HL-60 (cell line): Measurements from ENCODE around the gene HBQ1.

Experiments used
- DNase-seq, 2 experiments: peaks; one replicate each; pipeline ENCODE4 v3.0.0-alpha.2; 2010 to 2020; ENCODE audit warnings: low read depth in 1 of 2, low spot score in 1 of 2
- H3K27ac ChIP-seq: fragments of 250-450 bp; sonication (Bioruptor Pico); replicated peaks from 2 replicates; pipeline ENCODE4 v1.5.1; 2020; ENCODE audit warnings: mild to moderate bottlenecking, moderate library complexity
- H3K27me3 ChIP-seq: fragments of 250-450 bp; sonication (Bioruptor Pico); 2 replicates; pipeline ENCODE4 v1.5.1; 2021; ENCODE audit warnings: mild to moderate bottlenecking, moderate library complexity; ENCODE audit not compliant: insufficient read depth, poor library complexity, severe bottlenecking
- H3K4me3 ChIP-seq: replicated peaks from 2 replicates; pipeline ENCODE4 v1.5.1; 2011; ENCODE audit warnings: mild to moderate bottlenecking, control low read depth, low read length; ENCODE audit not compliant: insufficient read depth
- CTCF ChIP-seq: IDR thresholded peaks from one replicate; pipeline ENCODE4 v1.5.1; 2011; ENCODE audit warnings: low read length, control low read depth, inconsistent platforms; ENCODE audit not compliant: insufficient read depth
- GABPA ChIP-seq: IDR thresholded peaks from 2 replicates; pipeline ENCODE4 v1.6.1; 2012; ENCODE audit warnings: low read depth
- POLR2AphosphoS5 ChIP-seq: IDR thresholded peaks from 2 replicates; pipeline ENCODE4 v1.6.1; 2012; ENCODE audit warnings: low read depth
- REST ChIP-seq: IDR thresholded peaks from 2 replicates; pipeline ENCODE4 v1.6.1; 2012; ENCODE audit warnings: low read depth; ENCODE audit not compliant: insufficient replicate concordance
- SPI1 ChIP-seq: IDR thresholded peaks from 2 replicates; pipeline ENCODE4 v1.6.1; 2012; ENCODE audit warnings: low read depth, mild to moderate bottlenecking, borderline replicate concordance

HBQ1 gene

GRCh38 chr16:144797-145252, 35.4 kb upstream of the HBQ1 start:
- DNase-seq, result no peak
- no peak overlapping the region for H3K27ac ChIP-seq

GRCh38 chr16:146646-147045, 33.6 kb upstream of the HBQ1 start:
- DNase-seq, result no peak
- Histone ChIP-seq H3K27me3 (peaks cover 12% of the 10 kb centered on the region), H3K4me3 (no peak overlapping the region), H3K27ac (no peak overlapping the region)
- TF ChIP-seq REST (no peak), GABPA (no peak), SPI1 (no peak), POLR2AphosphoS5 (no peak), CTCF (no peak)

More at GRCh38 chr16:144797-145252, 35.4 kb upstream of the HBQ1 start:
- TF ChIP-seq REST (no peak), SPI1 (no peak), POLR2AphosphoS5 (no peak), CTCF (no peak), GABPA (no peak)
- H3K4me3 ChIP-seq, result no peak overlapping the region
- peaks cover 9% of the 10 kb centered on the region for H3K27me3 ChIP-seq

GRCh38 chr16:149024-149660, 31.1 kb upstream of the HBQ1 start:
- peaks cover 15% of the 10 kb centered on the region for H3K27me3 ChIP-seq
- TF ChIP-seq CTCF (no peak), REST (no peak), GABPA (no peak), SPI1 (no peak), POLR2AphosphoS5 (no peak)
- no peak overlapping the region for H3K27ac ChIP-seq
- H3K4me3 ChIP-seq, result no peak overlapping the region
- no peak for DNase-seq
